ENCODE results near the gene GDF7.
"Not testable (repeated sequence)": the region's sequence is repeated elsewhere in the genome, so short reads cannot be mapped to it uniquely, and the experiment has no call there.

- not testable (repeated sequence) for TF ChIP-seq CTCF, POLR2A (IDR thresholded peaks at IDR 0.05)
These were observed 49.2 kb downstream of the GDF7 start for GRCh38 chr2:20716164-20716563.

All from right lobe of liver (tissue), 4 donors.